ENCODE measurements around the gene CUX1. TPM values are rescaled to one million over a fixed set of nuclear protein-coding genes. Genes with fewer than 3 reads are reported as not detected.

Gene CUX1
- total RNA-seq, 1 donor, result 41.1 TPM

DNA sequence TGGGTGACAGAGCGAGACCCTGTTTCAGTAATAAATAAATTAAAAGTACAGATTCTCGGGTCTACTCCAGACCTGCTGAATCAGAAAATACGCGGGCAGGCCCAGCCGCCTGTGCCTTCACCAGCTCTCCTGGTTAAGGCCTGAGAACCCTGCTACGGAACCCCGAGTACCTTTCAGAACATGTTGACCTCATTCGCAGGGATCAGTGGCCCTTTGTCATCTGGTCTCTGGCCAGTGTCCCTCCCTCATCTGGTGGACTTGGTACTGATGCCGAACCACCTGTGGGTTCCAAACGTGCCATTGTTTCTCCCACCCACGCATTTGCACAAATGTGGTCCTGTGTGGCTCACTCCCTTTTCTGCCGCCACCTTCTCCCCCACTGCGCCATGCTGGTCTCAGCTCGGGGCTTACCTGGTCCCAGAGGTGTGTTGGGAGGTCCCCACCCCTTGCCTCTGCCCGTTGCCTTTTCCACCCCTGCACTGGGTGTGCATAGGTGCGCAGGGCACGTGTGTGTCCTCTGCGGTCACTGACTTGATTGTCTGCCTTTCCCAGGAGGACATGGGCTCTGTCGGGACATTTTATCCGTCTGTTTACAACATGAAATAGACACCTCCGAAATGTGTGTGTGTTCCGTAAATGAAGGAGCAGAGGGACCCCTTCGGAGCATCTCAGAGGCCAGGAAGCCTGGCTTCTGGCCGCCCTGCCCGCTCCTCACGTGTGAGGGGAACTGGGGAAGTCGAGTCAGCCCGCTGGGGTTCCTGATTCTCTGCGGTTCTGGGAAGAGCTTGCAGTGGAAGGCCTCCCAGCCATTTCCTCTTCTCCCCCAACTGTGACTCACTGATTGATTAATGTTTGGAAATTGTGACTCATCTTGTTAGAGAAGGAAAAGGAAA lies 135.2 kb downstream of the CUX1 start:
- Histone ChIP-seq H3K4me1 (ENCODE audit: insufficient read depth, low read length) (peaks cover 21% of the 10 kb centered on the region), H3K4me3 (ENCODE audit: low read length) (no peak overlapping the region), H3K9me3 (ENCODE audit: low read depth, low read length) (no peaks in the 10 kb centered on the region), H3K27me3 (ENCODE audit: insufficient read depth, low read length) (no peaks in the 10 kb centered on the region)

DNA sequence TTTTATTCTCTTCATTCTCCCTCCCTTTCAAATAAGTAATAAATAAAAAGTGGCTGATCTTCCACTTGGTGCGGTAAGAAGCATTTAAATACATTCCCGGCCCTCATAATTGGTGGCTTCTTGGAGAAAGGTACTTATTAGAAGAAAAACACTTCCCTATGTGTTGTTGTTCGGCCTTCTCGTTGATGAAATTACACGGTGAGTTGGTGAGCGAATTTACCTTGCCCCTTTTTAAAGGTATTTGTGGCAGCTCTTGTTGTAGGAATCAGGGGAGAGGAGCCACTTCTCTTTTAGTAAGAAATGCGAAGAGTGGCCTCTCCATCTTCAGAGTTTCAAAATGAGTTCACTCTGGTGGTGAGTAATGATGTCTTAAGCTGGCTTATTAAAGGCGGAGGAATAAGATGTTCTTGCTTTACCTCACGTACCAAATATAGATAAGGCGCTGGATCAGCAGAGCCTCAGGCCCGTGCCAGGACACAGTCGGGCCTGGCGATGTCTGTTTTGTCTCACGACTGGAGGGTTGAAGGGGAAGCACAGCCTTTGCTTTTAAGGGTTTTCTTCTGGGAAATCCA lies 135.9 kb downstream of the CUX1 start:
- H3K9me3 ChIP-seq (ENCODE audit: low read depth, low read length), result no peaks in the 10 kb centered on the region
- H3K4me1 ChIP-seq (ENCODE audit: insufficient read depth, low read length), result peaks cover 21% of the 10 kb centered on the region
- no peaks in the 10 kb centered on the region for H3K27me3 ChIP-seq (ENCODE audit: insufficient read depth, low read length)
- no peak overlapping the region for H3K4me3 ChIP-seq (ENCODE audit: low read length)

DNA sequence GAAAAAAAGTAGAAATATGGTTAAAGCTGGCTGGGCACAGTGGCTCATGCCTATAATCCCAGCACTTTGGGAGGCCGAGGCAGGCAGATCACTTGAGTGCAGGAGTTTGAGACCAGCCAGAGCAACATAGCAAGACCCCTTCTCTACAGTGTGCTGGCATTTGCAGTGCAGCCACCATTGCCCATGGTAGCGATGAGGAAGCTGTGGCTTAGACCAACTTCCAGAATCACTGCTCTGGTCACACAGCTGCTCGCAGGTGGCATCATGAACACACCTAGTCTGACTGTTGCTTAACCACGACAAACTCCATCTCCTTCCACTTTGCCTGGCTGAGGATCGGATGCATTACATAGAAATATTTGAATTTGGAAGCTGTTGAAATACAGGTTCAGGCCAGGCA lies 137.1 kb downstream of the CUX1 start:
- Histone ChIP-seq H3K9me3 (ENCODE audit: low read depth, low read length) (no peaks in the 10 kb centered on the region), H3K27me3 (ENCODE audit: insufficient read depth, low read length) (no peaks in the 10 kb centered on the region), H3K4me1 (ENCODE audit: insufficient read depth, low read length) (peaks cover 21% of the 10 kb centered on the region), H3K4me3 (ENCODE audit: low read length) (no peak overlapping the region)

DNA sequence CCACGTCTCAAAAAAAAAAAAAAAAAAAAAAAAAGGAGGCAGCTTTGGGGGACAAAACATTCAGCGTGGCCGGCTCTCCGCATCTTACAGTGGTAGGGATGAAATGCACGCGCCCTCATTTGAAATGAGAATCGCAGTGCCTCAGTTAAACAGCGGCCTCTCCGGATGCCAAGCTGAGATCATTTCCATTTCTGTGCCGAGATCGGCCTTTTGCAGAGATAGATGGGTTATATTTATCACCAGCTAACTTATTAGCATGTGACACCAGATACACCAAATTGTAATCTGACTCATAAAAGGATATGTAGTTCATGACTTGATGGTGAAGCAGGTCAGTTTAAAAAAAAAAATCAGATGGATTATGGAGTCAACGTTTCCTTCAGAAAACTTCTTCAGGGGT lies 138.7 kb downstream of the CUX1 start:
- Histone ChIP-seq H3K4me1 (ENCODE audit: insufficient read depth, low read length) (peaks cover 21% of the 10 kb centered on the region), H3K27me3 (ENCODE audit: insufficient read depth, low read length) (no peaks in the 10 kb centered on the region), H3K9me3 (ENCODE audit: low read depth, low read length) (no peaks in the 10 kb centered on the region), H3K4me3 (ENCODE audit: low read length) (no peak overlapping the region)

DNA sequence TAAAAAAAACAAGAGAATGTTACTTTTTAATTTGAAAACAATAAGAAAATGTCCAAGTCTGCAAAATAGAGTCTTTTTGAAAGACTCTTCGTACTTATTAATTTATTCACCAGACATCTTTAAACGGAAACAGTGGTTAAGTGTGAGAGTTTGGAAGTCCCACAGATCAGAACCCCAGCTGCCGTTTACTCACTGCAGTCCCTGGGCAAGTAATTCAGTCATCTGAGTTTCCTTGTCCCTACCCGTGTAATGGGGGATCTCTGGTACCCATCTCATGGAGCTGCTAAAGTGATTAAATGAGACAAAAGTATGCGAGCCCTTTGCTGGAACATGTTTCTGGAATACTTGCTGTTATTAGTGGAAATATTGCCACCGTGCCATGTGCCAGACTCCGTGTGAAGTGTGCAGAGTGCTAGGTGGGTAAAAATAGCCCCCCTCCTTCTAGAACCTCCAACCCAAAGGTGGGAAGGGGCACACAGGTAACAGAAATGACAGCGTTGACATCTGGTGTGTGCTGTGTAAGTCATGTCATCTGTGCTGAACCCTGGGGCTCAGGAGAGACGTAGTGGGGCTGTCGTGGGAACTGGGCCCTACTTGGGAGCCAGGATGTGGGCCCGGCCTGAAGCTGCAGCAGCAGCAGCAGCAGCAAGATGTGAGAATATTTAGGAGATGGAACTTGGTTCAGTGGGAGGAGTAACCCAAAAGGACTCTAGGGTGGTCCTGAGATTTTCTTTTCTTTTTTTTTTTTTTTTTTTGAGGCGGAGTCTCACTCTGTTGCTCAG lies 140.5 kb downstream of the CUX1 start:
- Histone ChIP-seq H3K4me3 (ENCODE audit: low read length) (no peak overlapping the region), H3K4me1 (ENCODE audit: insufficient read depth, low read length) (peaks cover 18% of the 10 kb centered on the region), H3K9me3 (ENCODE audit: low read depth, low read length) (no peaks in the 10 kb centered on the region), H3K27me3 (ENCODE audit: insufficient read depth, low read length) (no peaks in the 10 kb centered on the region)

DNA sequence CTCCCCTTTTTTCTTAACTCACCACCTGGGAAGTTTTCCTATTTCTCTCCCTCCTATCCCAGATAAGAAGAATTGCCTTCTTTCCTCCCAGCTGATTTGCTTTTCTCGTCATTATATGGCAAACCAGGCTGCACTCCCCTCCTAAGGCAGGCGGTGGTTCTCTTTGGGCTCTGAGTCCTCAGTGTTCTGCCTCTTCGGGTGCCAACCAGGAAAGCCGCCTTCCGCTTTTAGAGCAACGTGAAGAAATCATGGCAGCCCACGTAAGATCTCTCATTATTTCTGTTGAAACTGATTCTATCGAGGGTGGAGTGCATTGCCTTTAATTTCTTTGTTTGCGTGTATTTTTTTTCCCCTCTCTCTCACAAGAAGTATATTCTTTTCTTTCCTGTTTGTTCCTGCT lies 141.9 kb downstream of the CUX1 start:
- H3K4me3 ChIP-seq (ENCODE audit: low read length), result no peak overlapping the region
- peaks cover 4% of the 10 kb centered on the region for H3K4me1 ChIP-seq (ENCODE audit: insufficient read depth, low read length)
- no peaks in the 10 kb centered on the region for H3K27me3 ChIP-seq (ENCODE audit: insufficient read depth, low read length)
- no peaks in the 10 kb centered on the region for H3K9me3 ChIP-seq (ENCODE audit: low read depth, low read length)

DNA sequence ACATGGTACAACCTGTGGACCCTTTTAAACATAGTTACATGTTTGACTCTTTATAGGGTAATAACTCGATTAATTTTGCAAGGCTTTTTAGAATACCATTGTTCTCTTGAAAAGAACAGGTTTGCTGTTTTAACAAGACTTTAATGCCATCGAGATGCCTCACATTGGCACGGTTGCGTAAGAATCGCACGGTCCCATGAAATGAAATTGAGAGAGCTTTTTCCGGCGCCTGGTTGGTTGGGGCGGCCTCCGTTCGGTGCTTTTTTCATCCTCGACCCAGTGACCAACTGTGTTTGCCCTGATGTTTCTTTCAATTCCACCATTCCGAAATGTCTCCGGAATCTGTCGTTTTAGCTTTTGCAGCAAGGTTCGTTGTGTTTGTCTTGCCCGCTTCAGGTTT lies 142.4 kb downstream of the CUX1 start:
- Histone ChIP-seq H3K9me3 (ENCODE audit: low read depth, low read length) (no peaks in the 10 kb centered on the region), H3K4me3 (ENCODE audit: low read length) (no peak overlapping the region), H3K27me3 (ENCODE audit: insufficient read depth, low read length) (no peaks in the 10 kb centered on the region), H3K4me1 (ENCODE audit: insufficient read depth, low read length) (no peaks in the 10 kb centered on the region)

DNA sequence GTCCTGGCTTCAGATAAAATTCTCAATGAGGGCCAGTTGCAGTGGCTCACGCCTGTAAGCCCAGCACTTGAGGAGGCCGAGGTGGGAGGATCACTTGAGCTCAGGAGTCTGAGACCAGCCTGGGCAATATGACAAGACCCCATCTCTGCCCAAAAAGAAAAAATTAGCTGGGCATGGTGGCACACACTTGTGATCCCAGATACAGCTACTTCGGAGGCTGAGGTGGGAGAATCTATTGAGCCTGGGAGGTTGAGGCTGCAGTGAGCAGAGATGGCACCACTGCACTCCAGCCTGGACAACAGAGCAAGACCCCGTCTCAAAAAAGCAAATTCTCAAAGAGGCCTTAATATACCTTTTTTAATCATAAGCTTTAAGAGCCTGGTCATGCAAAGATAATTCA lies 142.9 kb downstream of the CUX1 start:
- Histone ChIP-seq H3K27me3 (ENCODE audit: insufficient read depth, low read length) (no peaks in the 10 kb centered on the region), H3K9me3 (ENCODE audit: low read depth, low read length) (no peaks in the 10 kb centered on the region), H3K4me3 (ENCODE audit: low read length) (no peak overlapping the region), H3K4me1 (ENCODE audit: insufficient read depth, low read length) (no peaks in the 10 kb centered on the region)

DNA sequence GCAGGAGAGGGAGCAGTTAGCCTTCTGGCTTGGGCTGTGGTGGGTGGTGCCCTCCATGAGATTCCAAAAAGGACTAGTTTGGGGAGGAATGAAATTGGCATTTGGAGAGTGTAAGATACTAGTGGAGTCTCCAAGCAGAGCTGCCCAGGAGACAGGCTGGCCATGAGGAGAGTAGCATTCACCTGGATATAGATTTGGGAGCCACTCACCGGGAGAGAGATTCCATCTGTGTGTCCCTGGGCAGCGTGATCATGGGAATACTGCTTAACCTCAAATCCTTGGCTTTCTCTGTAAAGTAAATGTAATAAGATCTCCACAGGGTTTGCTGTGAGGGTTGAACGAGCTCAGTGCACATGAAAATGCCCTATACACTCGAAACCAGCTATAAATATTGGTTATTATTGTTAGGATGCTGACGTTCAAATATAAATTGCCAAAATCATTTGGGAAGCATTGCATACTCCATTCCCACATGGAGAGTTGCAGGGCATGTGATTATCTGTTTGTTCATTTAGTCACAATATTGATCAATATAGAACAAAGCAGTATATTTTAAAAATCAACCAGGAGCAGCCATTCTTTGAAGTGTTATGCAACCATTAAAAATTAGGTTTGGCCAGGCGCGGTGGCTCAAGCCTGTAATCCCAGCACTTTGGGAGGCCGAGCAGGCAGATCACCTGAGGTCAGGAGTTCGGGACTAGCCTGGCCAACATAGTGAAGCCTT lies 143.7 kb downstream of the CUX1 start:
- H3K9me3 ChIP-seq (ENCODE audit: low read depth, low read length), result no peaks in the 10 kb centered on the region
- no peak overlapping the region for H3K4me3 ChIP-seq (ENCODE audit: low read length)
- H3K27me3 ChIP-seq (ENCODE audit: insufficient read depth, low read length), result no peaks in the 10 kb centered on the region
- H3K4me1 ChIP-seq (ENCODE audit: insufficient read depth, low read length), result no peaks in the 10 kb centered on the region

DNA sequence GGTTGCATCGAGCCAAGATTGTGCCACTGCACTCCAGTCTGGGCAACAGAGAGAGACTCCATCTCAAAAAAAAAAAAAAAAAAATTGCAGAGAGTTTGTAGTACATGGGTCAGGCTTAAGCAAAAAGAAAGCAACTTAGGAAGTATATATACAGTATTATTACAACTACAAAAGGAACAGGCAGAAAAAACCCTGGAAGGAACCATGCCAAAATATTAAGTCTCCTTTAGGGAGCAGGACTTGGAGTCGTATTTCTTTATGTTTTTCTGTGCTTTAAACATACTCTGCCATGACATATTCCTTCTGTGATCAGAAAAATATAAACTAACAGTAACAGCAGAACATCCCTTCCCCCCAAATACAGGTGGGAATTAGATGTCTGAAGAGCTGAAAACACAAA lies 144.4 kb downstream of the CUX1 start:
- Histone ChIP-seq H3K9me3 (ENCODE audit: low read depth, low read length) (no peaks in the 10 kb centered on the region), H3K27me3 (ENCODE audit: insufficient read depth, low read length) (no peaks in the 10 kb centered on the region), H3K4me3 (ENCODE audit: low read length) (no peak overlapping the region), H3K4me1 (ENCODE audit: insufficient read depth, low read length) (no peaks in the 10 kb centered on the region)

DNA sequence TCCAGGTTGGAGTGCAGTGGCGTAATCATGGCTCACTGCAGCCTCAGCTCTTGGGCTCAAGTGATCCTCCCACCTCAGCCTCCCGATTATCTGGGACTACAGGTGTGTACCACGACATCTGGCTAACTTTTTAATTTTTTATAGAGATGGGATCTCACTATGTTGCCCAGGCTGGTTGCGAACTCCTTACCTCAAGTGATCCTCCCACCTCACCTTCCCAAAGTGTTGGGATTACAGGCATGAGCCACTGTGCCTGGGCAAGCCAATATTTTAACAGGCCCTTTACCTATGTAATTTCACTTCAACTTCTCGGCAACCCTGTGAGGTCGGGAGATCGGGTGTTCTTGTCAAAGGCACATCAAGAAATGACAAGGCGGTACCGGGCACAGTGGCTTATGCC lies 146.3 kb downstream of the CUX1 start:
- H3K4me1 ChIP-seq (ENCODE audit: insufficient read depth, low read length), result no peaks in the 10 kb centered on the region
- H3K9me3 ChIP-seq (ENCODE audit: low read depth, low read length), result no peaks in the 10 kb centered on the region
- H3K27me3 ChIP-seq (ENCODE audit: insufficient read depth, low read length), result no peaks in the 10 kb centered on the region
- H3K4me3 ChIP-seq (ENCODE audit: low read length), result no peak overlapping the region

DNA sequence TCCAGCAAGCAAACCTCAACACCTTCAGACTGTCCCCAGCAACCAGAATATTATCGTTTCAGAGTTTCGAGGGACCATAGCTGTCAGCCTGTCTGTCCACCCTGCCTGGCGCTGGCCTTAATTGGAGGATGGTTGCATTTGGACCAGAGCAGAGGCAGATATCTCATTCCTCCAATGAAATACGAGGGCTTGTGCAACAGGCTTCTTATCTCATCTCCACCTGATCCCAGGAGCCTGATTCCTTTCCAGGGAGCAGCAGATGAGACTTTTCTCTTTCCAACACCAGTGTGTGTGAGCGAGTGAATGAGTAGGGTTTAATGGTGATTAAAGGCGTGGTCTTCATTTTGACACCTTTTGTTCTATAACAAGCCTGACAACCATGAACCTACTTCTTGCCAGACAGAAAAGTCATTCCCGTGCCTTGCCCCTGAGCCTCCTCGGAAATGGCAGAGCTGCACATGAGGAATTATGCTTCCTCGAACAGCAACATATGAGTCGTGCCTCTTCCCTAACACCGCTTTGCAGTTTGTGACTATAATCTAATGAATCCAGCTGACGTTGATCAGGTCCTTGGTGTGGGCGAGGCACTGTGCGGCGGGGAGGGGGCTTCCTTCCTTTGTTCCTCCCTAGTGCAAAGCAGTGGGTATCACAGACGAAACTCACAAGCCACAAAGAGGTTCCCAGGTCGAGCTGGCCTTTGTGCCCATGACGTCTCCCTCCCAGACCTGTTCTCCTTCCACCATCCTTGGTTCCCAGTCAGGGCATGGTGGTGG lies 147.4 kb downstream of the CUX1 start:
- no peaks in the 10 kb centered on the region for H3K9me3 ChIP-seq (ENCODE audit: low read depth, low read length)
- no peaks in the 10 kb centered on the region for H3K4me1 ChIP-seq (ENCODE audit: insufficient read depth, low read length)
- no peak overlapping the region for H3K4me3 ChIP-seq (ENCODE audit: low read length)
- H3K27me3 ChIP-seq (ENCODE audit: insufficient read depth, low read length), result no peaks in the 10 kb centered on the region

DNA sequence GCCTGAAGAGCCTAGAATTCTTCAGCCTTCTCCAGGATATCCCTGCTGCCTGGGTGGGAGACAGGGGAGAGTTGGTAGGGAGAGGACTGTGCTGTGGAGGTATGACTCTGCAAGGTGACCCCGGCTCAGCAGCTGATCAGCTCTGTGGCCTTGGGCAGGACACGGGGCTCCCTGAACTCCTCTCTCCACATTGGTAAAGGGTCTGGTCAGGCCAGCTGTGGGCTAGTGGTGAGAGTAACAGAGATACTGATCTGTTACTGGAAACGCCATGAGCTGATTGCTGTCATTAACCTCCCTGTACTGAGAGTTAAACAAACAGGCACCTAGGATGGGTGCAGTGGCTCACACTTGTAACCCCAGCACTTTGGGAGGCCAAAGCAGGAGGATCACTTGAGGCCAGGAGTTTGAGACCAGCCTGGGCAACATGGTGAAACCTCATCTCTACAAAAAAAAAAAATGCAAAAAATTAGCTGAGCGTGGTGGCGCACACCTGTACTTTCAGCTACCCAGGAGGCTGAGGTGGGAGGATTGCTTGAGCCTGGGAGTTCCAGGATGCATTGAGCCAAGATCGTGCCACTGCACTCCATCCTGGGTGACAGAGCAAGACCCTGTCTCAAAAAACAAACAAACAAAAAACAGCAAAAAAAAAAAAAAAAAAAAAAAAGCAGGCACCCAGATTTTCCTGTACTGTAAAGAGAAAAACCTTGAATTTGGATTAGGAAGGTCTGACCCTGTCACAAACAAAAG lies 151.5 kb downstream of the CUX1 start:
- no peaks in the 10 kb centered on the region for H3K27me3 ChIP-seq (ENCODE audit: insufficient read depth, low read length)
- H3K4me1 ChIP-seq (ENCODE audit: insufficient read depth, low read length), result no peaks in the 10 kb centered on the region
- H3K9me3 ChIP-seq (ENCODE audit: low read depth, low read length), result no peaks in the 10 kb centered on the region
- H3K4me3 ChIP-seq (ENCODE audit: low read length), result no peak overlapping the region

All from mononuclear cell (primary cell).